Activated CD4-positive, alpha-beta memory T cell treated with anti-CD3 and anti-CD28 coated beads for 36 hours (primary cell): Measurements from ENCODE around the gene ZFAND3. TPM values are rescaled to one million over a fixed set of nuclear protein-coding genes. Genes with fewer than 3 reads are reported as not detected.
"Not testable (repeated sequence)": the region's sequence is repeated elsewhere in the genome, so short reads cannot be mapped to it uniquely, and the experiment has no call there.

Experiments
- CTCF ChIA-PET: fragments of 350-600 bp; sonication (Branson Sonifier 250); formaldehyde crosslinking; loops from one replicate; lab custom pipeline; 2021; ENCODE audit warnings: antibody characterized with exemption, inconsistent platforms; lab: Charles Lee
- POLR2A ChIA-PET: fragments of 350-600 bp; sonication (Branson Sonifier 250); formaldehyde crosslinking; loops from one replicate; lab custom pipeline; 2021; ENCODE audit warnings: antibody characterized with exemption; lab: Charles Lee
- DNase-seq: peaks from one replicate; pipeline ENCODE4 v3.0.0-alpha.2; 2020
- H3K27ac Mint-ChIP-seq: one replicate; pipeline ENCODE4 v1.8.0; 2021; ENCODE audit warnings: mixed read lengths
- H3K27me3 Mint-ChIP-seq: one replicate; pipeline ENCODE4 v1.8.0; 2021; ENCODE audit warnings: mixed read lengths
- H3K36me3 Mint-ChIP-seq: one replicate; pipeline ENCODE4 v1.8.0; 2021; ENCODE audit warnings: mixed read lengths
- H3K4me1 Mint-ChIP-seq: one replicate; pipeline ENCODE4 v1.8.0; 2021; ENCODE audit warnings: low read depth, mixed read lengths
- H3K4me3 Mint-ChIP-seq: one replicate; pipeline ENCODE4 v1.8.0; 2021; ENCODE audit warnings: mild to moderate bottlenecking, mixed read lengths
- H3K9me3 Mint-ChIP-seq: one replicate; pipeline ENCODE4 v1.8.0; 2021; ENCODE audit warnings: mixed read lengths
- intact Hi-C: fragments of 100-400 bp; cut with micrococcal nuclease; formaldehyde crosslinking; loops from one replicate; pipeline ENCODE4 v1.15.1; 2023
- total RNA-seq, 2 experiments: library from RNA; stranded (reverse); gene quantifications; one replicate each; pipeline ENCODE4 v1.2.3, GENCODE V29; 2021

The ZFAND3 gene
- total RNA-seq, 2 experiments from 2014 or later, result 35.1 to 36.4 TPM

DNA sequence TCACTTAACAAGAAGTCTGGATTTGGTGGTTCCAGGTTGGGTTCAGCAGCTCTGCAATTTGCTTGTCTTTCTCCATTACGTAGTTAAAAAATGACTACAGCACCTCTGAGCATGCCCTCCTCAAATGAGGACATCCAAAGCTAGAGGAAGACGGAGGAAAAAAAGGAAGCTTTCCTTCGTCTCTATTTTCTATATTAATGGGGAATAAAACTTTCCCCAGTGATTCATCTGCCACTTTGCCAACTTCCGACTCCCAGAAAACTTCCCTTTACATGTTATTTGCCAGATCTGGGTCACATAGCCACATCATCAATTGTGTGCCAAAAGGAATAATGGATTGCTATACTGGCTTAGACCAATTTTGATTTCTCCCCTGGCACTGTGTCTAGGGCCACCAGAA lies 69.5 kb downstream of the ZFAND3 start:
- POLR2A ChIA-PET, result no interaction called here
- Mint-ChIP-seq H3K9me3 (peaks cover 8% of the 10 kb centered on the region), H3K4me3 (no peak overlapping the region), H3K36me3 (peaks cover 13% of the 10 kb centered on the region), H3K4me1 (peaks cover 19% of the 10 kb centered on the region), H3K27me3 (no peaks in the 10 kb centered on the region), H3K27ac (no peak overlapping the region)
- intact Hi-C loops, result no loop called here
- CTCF ChIA-PET, result no interaction called here
- DNase-seq, result no peak

DNA sequence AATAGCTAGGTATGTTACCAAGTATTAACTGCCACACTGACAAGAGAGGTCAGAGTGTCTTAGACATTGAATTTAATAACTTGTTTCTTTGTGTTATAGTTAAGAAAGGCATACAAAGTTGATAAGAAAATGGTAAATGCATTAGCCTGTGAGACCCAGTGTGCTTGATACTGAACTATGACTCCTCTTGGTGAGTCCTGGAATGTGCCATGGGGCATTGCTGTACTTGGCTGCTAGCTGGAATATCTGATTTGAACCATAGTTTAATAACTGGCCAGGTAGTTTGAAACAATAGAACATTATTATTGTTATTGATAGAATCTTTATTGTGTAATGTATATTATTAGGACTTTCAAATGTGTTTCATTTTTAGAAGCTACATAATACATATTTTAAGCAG lies 70.0 kb downstream of the ZFAND3 start:
- ChIA-PET POLR2A (no interaction called here), CTCF (no interaction called here)
- intact Hi-C loops, result no loop called here
- Mint-ChIP-seq H3K4me3 (no peak overlapping the region), H3K4me1 (peaks cover 19% of the 10 kb centered on the region), H3K9me3 (peaks cover 10% of the 10 kb centered on the region), H3K36me3 (peaks cover 16% of the 10 kb centered on the region), H3K27ac (no peak overlapping the region), H3K27me3 (no peaks in the 10 kb centered on the region)
- no peak for DNase-seq

DNA sequence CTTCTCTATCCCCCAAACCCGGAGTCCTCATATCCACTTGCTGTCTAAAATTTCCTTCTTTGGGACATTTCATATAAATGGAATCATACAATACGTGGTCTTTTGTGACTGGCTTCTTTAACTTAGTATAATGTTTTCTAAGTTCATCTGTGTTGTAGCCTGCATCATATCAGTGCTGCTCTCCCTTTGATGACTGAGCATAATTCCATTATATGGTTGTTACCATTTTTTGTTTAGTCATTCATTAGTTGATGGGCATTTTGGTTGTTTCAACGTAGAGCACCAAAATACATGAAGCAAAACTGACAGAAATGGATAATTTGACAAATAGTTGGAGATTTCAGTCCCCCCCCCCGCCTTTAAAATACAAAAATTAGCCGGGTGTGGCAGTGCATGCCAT lies 71.5 kb downstream of the ZFAND3 start:
- H3K27me3 Mint-ChIP-seq, result no peaks in the 10 kb centered on the region
- intact Hi-C loops, result no loop called here
- POLR2A ChIA-PET, result no interaction called here
- peaks cover 22% of the 10 kb centered on the region for H3K4me1 Mint-ChIP-seq
- no peak for DNase-seq
- H3K9me3 Mint-ChIP-seq, result peaks cover 18% of the 10 kb centered on the region
- H3K4me3 Mint-ChIP-seq, result no peak overlapping the region
- peaks cover 28% of the 10 kb centered on the region for H3K36me3 Mint-ChIP-seq
- CTCF ChIA-PET, result no interaction called here
- no peak overlapping the region for H3K27ac Mint-ChIP-seq

DNA sequence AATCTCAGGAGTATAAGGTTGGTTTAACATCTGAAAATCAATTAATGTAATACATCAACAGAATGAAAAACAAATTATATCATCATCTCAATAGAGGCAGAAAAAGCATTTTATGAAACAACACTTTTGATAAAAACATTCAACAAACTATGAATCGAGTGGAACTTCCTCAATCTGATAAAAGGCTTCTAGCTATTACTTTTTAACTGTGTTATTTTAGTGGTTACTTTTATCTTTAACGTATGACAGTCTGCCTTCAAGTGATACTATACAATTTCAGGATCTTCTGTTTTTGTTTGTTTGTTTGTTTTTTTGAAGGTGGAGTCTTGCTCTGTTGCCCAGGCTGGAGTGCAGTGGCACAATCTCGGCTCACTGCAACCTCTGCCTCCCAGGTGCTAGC lies 73.7 kb downstream of the ZFAND3 start:
- intact Hi-C loops, result no loop called here
- Mint-ChIP-seq H3K27ac (no peak overlapping the region), H3K27me3 (no peaks in the 10 kb centered on the region), H3K9me3 (peaks cover 18% of the 10 kb centered on the region), H3K36me3 (peaks cover 28% of the 10 kb centered on the region), H3K4me3 (no peak overlapping the region), H3K4me1 (peaks cover 40% of the 10 kb centered on the region)
- DNase-seq, result no peak
- ChIA-PET POLR2A (no interaction called here), CTCF (interaction anchor here (1.0 kb wide), 1 partner anchor 32 kb away, joined by 3 read pairs; no protein-coding TSS in a partner anchor)

DNA sequence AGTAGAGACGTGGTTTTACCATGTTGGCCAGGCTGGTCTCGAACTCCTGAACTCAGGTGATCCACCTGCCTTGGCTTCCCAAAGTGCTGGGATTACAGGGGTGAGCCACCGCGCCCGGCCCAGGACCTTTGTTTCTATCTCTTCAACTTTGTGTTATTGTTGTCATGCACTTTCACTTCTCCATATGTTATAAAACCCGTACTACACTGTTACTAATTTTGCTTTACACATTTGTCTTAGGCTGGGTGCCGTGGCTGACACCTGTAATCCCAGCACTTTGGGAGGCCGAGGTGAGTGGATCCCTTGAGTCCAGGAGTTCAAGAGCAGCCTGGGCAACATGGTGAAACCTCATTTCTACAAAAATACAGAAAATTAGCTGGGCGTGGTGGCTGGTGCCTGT lies 74.2 kb downstream of the ZFAND3 start:
- intact Hi-C loops, H3K27me3 Mint-ChIP-seq, CTCF ChIA-PET, DNase-seq, POLR2A ChIA-PET, H3K4me3 Mint-ChIP-seq, H3K27ac Mint-ChIP-seq: not testable (repeated sequence)
- Mint-ChIP-seq H3K36me3 (peaks cover 28% of the 10 kb centered on the region), H3K9me3 (peaks cover 18% of the 10 kb centered on the region), H3K4me1 (peaks cover 40% of the 10 kb centered on the region)

DNA sequence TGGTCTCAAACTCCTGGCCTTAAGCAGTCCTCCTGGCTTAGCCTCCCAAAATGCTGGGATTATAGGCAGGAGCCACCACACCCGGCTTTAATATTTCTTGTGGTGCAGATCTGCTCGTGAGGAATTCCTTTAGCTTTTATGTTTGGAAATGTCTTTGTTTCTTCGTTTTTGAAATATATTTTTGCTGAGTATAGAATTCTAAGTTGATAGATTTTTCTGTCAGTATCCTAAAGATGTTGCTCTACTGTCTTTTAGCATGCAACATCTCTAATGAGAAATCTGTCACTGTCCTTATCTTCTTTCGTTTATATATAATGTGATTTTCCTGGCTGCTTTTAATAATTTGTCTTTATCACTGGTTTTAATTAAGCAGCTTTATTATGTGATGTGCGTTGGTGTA lies 75.1 kb downstream of the ZFAND3 start:
- CTCF ChIA-PET, result no interaction called here
- Mint-ChIP-seq H3K4me3 (no peak overlapping the region), H3K27ac (no peak overlapping the region)

DNA sequence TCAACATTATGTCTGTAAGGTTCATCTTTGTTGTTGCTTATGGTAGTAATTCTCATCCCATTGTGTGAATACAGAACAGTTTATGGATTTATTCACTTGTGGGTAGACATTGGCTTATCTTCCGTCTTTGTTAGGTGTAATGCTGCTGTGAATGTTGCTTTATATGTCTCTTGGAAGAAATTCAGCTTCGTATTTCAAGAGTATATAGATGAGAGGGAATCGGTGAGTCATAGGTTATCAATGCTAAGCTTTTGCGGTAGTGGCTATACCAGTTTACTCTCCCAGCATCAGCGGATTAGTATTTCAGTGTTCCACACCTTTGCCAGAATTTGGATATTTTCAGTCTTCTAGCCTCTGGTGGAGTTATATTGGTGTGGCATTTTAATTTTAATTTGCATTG lies 77.8 kb downstream of the ZFAND3 start:
- Mint-ChIP-seq H3K4me1 (peaks cover 39% of the 10 kb centered on the region), H3K27me3 (no peaks in the 10 kb centered on the region), H3K27ac (no peak overlapping the region), H3K36me3 (peaks cover 28% of the 10 kb centered on the region), H3K4me3 (no peak overlapping the region), H3K9me3 (peaks cover 18% of the 10 kb centered on the region)
- no peak for DNase-seq
- intact Hi-C loops, result no loop called here
- CTCF ChIA-PET, result interaction anchor here (1.3 kb wide), 1 partner anchor 44 kb away, joined by 3 read pairs; no protein-coding TSS in a partner anchor
- POLR2A ChIA-PET, result no interaction called here

More for the DNA sequence above, 75.1 kb downstream of the ZFAND3 start:
- no peak for DNase-seq
- peaks cover 18% of the 10 kb centered on the region for H3K9me3 Mint-ChIP-seq
- POLR2A ChIA-PET, result no interaction called here
- peaks cover 28% of the 10 kb centered on the region for H3K36me3 Mint-ChIP-seq
- peaks cover 41% of the 10 kb centered on the region for H3K4me1 Mint-ChIP-seq
- H3K27me3 Mint-ChIP-seq, result no peaks in the 10 kb centered on the region
- intact Hi-C loops, result no loop called here

DNA sequence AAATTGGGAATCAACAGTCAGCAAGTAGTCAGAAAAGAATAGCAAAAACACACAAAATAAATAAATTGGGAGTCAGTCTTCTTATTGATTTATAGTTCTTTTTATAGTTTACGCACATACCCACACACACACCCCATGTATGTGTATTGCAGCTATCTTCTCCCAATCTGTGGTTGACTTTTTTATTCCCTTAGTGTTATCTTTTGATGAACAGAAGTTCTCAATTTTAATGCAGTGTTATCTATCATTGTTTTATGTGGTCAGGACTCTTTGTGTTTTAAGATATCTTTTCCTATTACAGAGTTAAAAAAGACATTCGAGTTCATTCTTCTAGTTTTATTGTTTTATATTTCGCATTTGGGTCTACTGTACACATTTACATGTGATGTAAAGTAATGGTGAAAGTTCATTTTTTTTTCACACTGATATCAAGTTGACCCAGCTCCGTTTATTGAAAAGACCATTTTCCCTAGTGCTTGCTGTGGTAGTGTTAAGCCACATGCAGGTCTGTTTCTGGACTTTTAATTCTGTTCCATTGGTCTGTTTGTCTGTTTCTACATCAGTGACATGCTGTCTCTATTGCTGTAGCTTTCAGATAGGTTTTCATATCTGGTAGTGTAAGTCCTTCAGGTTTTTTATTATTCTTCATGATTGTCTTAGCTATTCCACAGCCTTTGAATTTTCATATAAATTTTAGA lies 78.4 kb downstream of the ZFAND3 start:
- intact Hi-C loops, result no loop called here
- H3K4me1 Mint-ChIP-seq, result peaks cover 34% of the 10 kb centered on the region
- H3K4me3 Mint-ChIP-seq, result no peak overlapping the region
- no peak for DNase-seq
- H3K9me3 Mint-ChIP-seq, result peaks cover 16% of the 10 kb centered on the region
- ChIA-PET CTCF (interaction anchor here (1.3 kb wide), 1 partner anchor 43 kb away, joined by 3 read pairs; no protein-coding TSS in a partner anchor), POLR2A (no interaction called here)
- H3K36me3 Mint-ChIP-seq, result peaks cover 23% of the 10 kb centered on the region
- no peak overlapping the region for H3K27ac Mint-ChIP-seq
- no peaks in the 10 kb centered on the region for H3K27me3 Mint-ChIP-seq

DNA sequence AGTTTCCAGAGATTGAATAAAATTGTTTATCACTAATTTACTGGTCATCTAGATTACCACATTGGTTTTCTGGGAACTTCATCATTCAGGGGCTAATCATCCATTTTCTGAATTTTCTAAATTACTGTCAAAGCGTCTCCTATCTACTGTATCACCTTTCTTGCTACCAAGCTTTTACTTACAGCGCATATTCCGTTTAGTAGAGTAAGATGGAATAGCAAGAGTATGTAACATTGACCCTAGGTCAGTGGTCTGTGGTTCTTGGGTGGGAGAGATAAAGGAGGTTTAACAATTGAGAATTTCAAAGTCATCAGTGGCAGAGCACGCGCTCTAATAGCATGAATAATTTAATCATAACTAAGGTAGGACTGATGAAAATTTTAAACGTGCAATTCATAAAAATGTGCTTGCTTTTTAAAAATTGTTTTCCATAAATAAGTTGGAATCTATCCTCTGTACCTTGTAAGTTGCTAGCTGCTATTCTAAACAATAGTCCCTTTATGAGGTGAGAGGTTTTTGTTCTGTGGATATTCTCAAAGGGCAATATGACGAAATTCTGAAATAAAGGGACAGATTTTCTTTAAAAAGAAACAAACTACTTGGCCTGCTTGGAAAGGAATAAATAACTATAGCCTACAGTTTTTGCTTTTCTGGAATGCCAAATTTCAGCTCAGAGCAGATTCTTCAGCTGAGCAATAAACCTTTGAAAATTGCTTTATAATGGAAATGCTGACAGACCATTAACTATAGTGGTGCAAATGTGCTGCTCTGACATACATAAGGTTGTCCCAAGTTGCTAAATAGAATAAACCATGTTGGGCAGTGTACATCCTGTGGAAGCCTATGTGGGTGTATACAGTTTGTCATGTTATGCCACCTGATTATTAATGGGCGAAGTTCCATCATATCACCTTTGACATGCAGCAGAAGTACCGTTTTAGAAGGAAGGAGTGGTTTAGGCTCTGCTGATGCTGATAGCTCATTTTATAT lies 84.1 kb downstream of the ZFAND3 start:
- Mint-ChIP-seq H3K27me3 (no peaks in the 10 kb centered on the region), H3K36me3 (peaks cover 1% of the 10 kb centered on the region), H3K27ac (no peak overlapping the region), H3K4me3 (no peak overlapping the region), H3K9me3 (no peaks in the 10 kb centered on the region), H3K4me1 (peaks cover 43% of the 10 kb centered on the region)
- CTCF ChIA-PET, result no interaction called here
- no peak for DNase-seq
- intact Hi-C loops, result no loop called here
- POLR2A ChIA-PET, result interaction anchor here (1.3 kb wide), 1 partner anchor 85 kb away, joined by 6 read pairs; no protein-coding TSS in a partner anchor

DNA sequence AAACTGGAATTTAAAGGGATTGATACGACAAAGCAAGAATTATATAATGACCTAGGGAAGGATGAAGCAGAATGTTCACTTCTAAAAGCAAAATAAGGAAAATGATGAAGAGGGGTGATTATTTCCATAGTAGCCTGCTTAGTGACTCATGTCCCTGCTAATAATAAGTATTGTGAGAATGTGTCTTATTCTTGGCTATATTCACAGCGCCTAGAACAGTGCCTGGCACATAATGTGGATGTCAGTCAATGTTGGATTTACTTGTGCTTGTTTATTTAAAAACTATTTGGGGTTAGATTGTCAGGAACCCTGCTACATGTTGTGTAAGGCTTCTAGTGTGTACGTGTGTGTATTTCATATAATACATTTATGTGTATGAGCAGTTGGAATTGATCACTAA lies 85.1 kb downstream of the ZFAND3 start:
- intact Hi-C loops, result no loop called here
- no peak for DNase-seq
- ChIA-PET CTCF (no interaction called here), POLR2A (no interaction called here)
- Mint-ChIP-seq H3K4me3 (no peak overlapping the region), H3K9me3 (no peaks in the 10 kb centered on the region), H3K36me3 (peaks cover 1% of the 10 kb centered on the region), H3K27me3 (no peaks in the 10 kb centered on the region), H3K4me1 (peaks cover 48% of the 10 kb centered on the region), H3K27ac (no peak overlapping the region)

DNA sequence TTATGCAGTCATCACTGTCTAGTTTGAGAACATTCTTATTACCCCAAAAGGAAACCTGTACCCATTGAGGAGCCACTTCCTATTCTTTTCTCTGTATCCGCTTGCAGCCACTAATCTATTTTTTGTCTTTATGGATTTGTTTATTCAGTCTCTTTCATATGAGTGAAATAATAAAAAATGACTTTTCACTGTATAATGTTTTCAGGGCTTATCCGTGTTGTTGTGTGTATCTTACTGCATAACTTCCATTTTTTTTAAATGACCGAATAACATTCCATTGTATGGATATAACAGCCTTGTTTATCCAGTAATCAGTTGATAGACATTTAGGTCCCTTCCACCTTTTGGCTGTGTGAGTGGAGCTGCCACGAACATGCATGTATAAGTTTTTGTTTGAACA lies 86.6 kb downstream of the ZFAND3 start:
- intact Hi-C loops, result no loop called here
- no peak for DNase-seq
- Mint-ChIP-seq H3K9me3 (no peaks in the 10 kb centered on the region), H3K27ac (no peak overlapping the region), H3K4me3 (no peak overlapping the region), H3K36me3 (peaks cover 1% of the 10 kb centered on the region), H3K27me3 (no peaks in the 10 kb centered on the region), H3K4me1 (peaks cover 54% of the 10 kb centered on the region)
- CTCF ChIA-PET, result no interaction called here
- POLR2A ChIA-PET, result no interaction called here

DNA sequence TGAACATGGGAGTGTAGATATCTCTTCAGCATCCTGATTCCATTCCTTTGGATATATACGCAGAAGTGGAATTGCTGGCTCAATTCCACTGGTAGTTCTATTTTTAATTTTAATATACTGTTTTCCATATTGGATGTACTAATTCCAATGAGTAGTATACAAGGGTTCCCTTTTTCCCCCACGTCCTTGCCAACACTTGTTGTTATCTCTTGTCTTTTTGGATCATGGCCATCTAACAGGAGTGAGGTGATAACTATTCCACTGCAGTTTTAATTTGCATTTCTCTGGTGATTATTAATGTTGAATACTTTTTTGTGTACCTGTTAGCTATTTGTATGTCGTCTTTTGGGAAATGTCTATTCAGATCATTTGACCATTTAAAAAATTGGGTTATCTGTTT lies 91.5 kb downstream of the ZFAND3 start:
- DNase-seq, result no peak
- Mint-ChIP-seq H3K36me3 (peaks cover 6% of the 10 kb centered on the region), H3K4me3 (no peak overlapping the region), H3K27ac (no peak overlapping the region), H3K9me3 (no peaks in the 10 kb centered on the region), H3K4me1 (peaks cover 67% of the 10 kb centered on the region), H3K27me3 (no peaks in the 10 kb centered on the region)
- ChIA-PET POLR2A (no interaction called here), CTCF (no interaction called here)
- intact Hi-C loops, result no loop called here
